GM12878 (cell line): Measurements from ENCODE around the gene NHEJ1. TPM values are rescaled to one million over a fixed set of nuclear protein-coding genes. Genes with fewer than 3 reads are reported as not detected.
A peak's percentile ranks its signal among the peaks of the same experiment; 100 is the strongest.

Experiments used
- ATAC-seq: fragments of 200-7000 bp; cut with Tn5 transposase; 3 replicates; pipeline ENCODE4 v1.9.1; 2020; ENCODE audit warnings: mild to moderate bottlenecking, moderate library complexity
- BruUV-seq: library from RNA; stranded (reverse); fragments of 400-500 nt; replicated peaks from 2 replicates; lab custom pipeline; 2021; lab: Mats Ljungman, UMichigan
- CTCF ChIA-PET: fragments of 300-600 bp; sonication (Branson Sonifier 250); formaldehyde crosslinking; extraction: SDS; loops from one replicate; lab custom pipeline; 2021; ENCODE audit warnings: inconsistent platforms; lab: Yijun Ruan, JAX
- POLR2A ChIA-PET: fragments of 350-600 bp; formaldehyde crosslinking; extraction: SDS; loops from one replicate; lab custom pipeline; 2021; ENCODE audit warnings: inconsistent platforms; lab: Charles Lee
- RAD21 ChIA-PET: fragments of 300-600 bp; sonication (Branson Sonifier 250); formaldehyde crosslinking; loops from one replicate; lab custom pipeline; 2023; ENCODE audit warnings: antibody characterized with exemption; ENCODE audit not compliant: unreplicated experiment; lab: Charles Lee
- SMC1A ChIA-PET: fragments of 300-600 bp; sonication (Branson Sonifier 250); formaldehyde crosslinking; loops from one replicate; lab custom pipeline; 2023; ENCODE audit not compliant: unreplicated experiment, uncharacterized antibody; lab: Charles Lee
- DNase-seq: peaks from one replicate; pipeline ENCODE4 v3.0.0-alpha.2; 2011; ENCODE audit warnings: low read depth, low spot score
- FAIRE-seq: peaks from 3 replicates; lab custom pipeline; 2011; peaks lifted over from hg19 to GRCh38; lab: Jason Lieb, UNC
- H2AFZ ChIP-seq: 2 replicates; pipeline ENCODE4 v1.6.0; 2011; ENCODE audit warnings: low read depth, low read length, control low read depth; ENCODE audit not compliant: control insufficient read depth
- H3K27ac ChIP-seq: 2 replicates; pipeline ENCODE4 v1.5.1; 2011; ENCODE audit warnings: control low read depth; ENCODE audit not compliant: control insufficient read depth, insufficient read depth
- H3K27me3 ChIP-seq, 2 experiments: replicated peaks in 1 of 2; 2 replicates each; pipeline versions ENCODE4 v1.6.0 to v1.6.1; 2011; ENCODE audit warnings: low read length in 1 of 2; ENCODE audit not compliant: control insufficient read depth in 2 of 2, insufficient read depth in 2 of 2
- H3K36me3 ChIP-seq, 2 experiments: 2 replicates each; pipeline ENCODE4 v1.5.1; 2011; ENCODE audit warnings: low read length in 1 of 2; ENCODE audit not compliant: control insufficient read depth in 2 of 2, insufficient read depth in 2 of 2
- H3K4me1 ChIP-seq: 2 replicates; pipeline ENCODE4 v1.6.1; 2011; ENCODE audit warnings: mild to moderate bottlenecking, low read length, moderate library complexity, mixed read lengths; ENCODE audit not compliant: control insufficient read depth, insufficient read depth
- H3K4me2 ChIP-seq: 2 replicates; pipeline ENCODE4 v1.6.0; 2011; ENCODE audit warnings: control low read depth; ENCODE audit not compliant: control insufficient read depth, insufficient read depth
- H3K4me3 ChIP-seq: fragments of 200-600 bp; sonication (generic); 2 replicates; pipeline ENCODE4 v1.5.1; 2016
- H3K79me2 ChIP-seq: 2 replicates; pipeline ENCODE4 v1.6.0; 2011; ENCODE audit warnings: low read length; ENCODE audit not compliant: control insufficient read depth, insufficient read depth
- H3K9ac ChIP-seq: 2 replicates; pipeline ENCODE4 v1.8.0; 2011; ENCODE audit warnings: low read length, control low read depth, mixed read lengths; ENCODE audit not compliant: control insufficient read depth, insufficient read depth
- H3K9me3 ChIP-seq: replicated peaks from 3 replicates; pipeline ENCODE4 v1.5.1; 2011; ENCODE audit warnings: mild to moderate bottlenecking, low read length; ENCODE audit not compliant: control insufficient read depth, insufficient read depth
- H4K20me1 ChIP-seq: 2 replicates; pipeline ENCODE4 v1.6.0; 2011; ENCODE audit not compliant: control insufficient read depth, insufficient read depth
- ATF7 ChIP-seq: fragments of 450-650 bp; IDR thresholded peaks from 2 replicates; pipeline ENCODE4 v1.6.1; 2016; ENCODE audit warnings: low read depth, mild to moderate bottlenecking
- BHLHE40 ChIP-seq, 2 experiments: fragments of 450-650 bp in 1 of 2; IDR thresholded peaks; 2 replicates each; pipeline ENCODE4 v1.6.1; 2011 to 2017; ENCODE audit warnings: low read depth in 2 of 2, borderline replicate concordance in 1 of 2, improper control_type of control experiment in 1 of 2, low read length in 1 of 2, mild to moderate bottlenecking in 1 of 2
- CBX3 ChIP-seq: fragments of 200-600 bp; sonication (generic); IDR thresholded peaks from 2 replicates; pipeline ENCODE4 v1.6.1; 2016; ENCODE audit warnings: low read depth, borderline replicate concordance
- CEBPZ ChIP-seq: fragments of 150-350 bp; IDR thresholded peaks from 2 replicates; pipeline ENCODE4 v1.6.1; 2016; ENCODE audit warnings: low read depth, low read length
- FOXM1 ChIP-seq: IDR thresholded peaks from 2 replicates; pipeline ENCODE4 v1.6.1; 2012; ENCODE audit warnings: low read depth, mild to moderate bottlenecking, inconsistent platforms, low read length, moderate library complexity
- GATAD2B ChIP-seq: fragments of 450-650 bp; conservative IDR thresholded peaks from 2 replicates; pipeline ENCODE4 v1.6.1; 2017; ENCODE audit warnings: low read depth, mild to moderate bottlenecking, moderate library complexity
- HCFC1 ChIP-seq: fragments of 150-350 bp; IDR thresholded peaks from 2 replicates; pipeline ENCODE4 v1.6.1; 2014; ENCODE audit warnings: low read length
- RAD51 ChIP-seq: fragments of 450-650 bp; IDR thresholded peaks from 2 replicates; pipeline ENCODE4 v1.6.1; 2016; ENCODE audit warnings: moderate library complexity, mild to moderate bottlenecking, inconsistent platforms
- RB1 ChIP-seq: fragments of 450-650 bp; formaldehyde crosslinking; IDR thresholded peaks from 2 replicates; pipeline ENCODE4 v1.6.1; 2017; ENCODE audit warnings: mild to moderate bottlenecking, borderline replicate concordance
- RCOR1 ChIP-seq: conservative IDR thresholded peaks from 2 replicates; pipeline ENCODE4 v1.6.1; 2012; ENCODE audit warnings: low read depth, low read length, improper control_type of control experiment
- RFX5 ChIP-seq: IDR thresholded peaks from 2 replicates; pipeline ENCODE4 v1.6.1; 2011; ENCODE audit warnings: low read depth, low read length, improper control_type of control experiment
- ZBED1 ChIP-seq: IDR thresholded peaks from 2 replicates; pipeline ENCODE4 v1.6.1; 2016; ENCODE audit warnings: borderline replicate concordance
- WGBS: methylation state at CpG from one replicate; pipeline ENCODE4 v1.1.6; 2016; ENCODE audit warnings: low lambda C conversion rate; ENCODE audit not compliant: insufficient replicate concordance, insufficient coverage; ENCODE audit errors: missing lambda C conversion rate; 5-methylcytosine and 5-hydroxymethylcytosine counted together
- in situ Hi-C: fragments of 300-500 bp; cut with MboI; formaldehyde crosslinking; loops from 9 replicates; pipeline ENCODE4 v1.14.3; 2018; ENCODE audit warnings: mixed read lengths
- intact Hi-C: fragments of 100-400 bp; cut with micrococcal nuclease; formaldehyde crosslinking; loops from one replicate; pipeline ENCODE4 v1.14.2; 2022; ENCODE audit not compliant: unreplicated experiment
- polyA plus RNA-seq, 11 experiments: library from polyadenylated mRNA; depleted of rRNA in 4 of 11; unstranded in 6 of 11; stranded (reverse) in 5 of 11; fragments of >200 nt; fragmentation: Nextera tagmentation in 4 of 11; fragmentation: Illumina TruSeq in 1 of 11; extraction: Ambion mirVana in 4 of 11; extraction: Trizol in 1 of 11; gene quantifications; 1 replicate in 1 of 11; 2 replicates in 10 of 11; pipeline versions ENCODE4 v1.2.1 to v1.2.3, GENCODE V29; 2011 to 2016; ENCODE audit warnings: inconsistent platforms in 2 of 11, missing spikeins in 2 of 11, low read depth in 1 of 11
- total RNA-seq, 4 experiments: library from RNA; depleted of rRNA in 3 of 4; stranded (reverse); fragments of >200 nt in 3 of 4; fragmentation: Illumina TruSeq in 1 of 4; extraction: Trizol in 1 of 4; gene quantifications; 2 replicates each; pipeline versions ENCODE4 v1.2.1 to v1.2.3, GENCODE V29; 2013 to 2021
- TF ChIP-seq, protein P1 (sequence below): fragments of 450-650 bp; IDR thresholded peaks from 2 replicates; pipeline ENCODE4 v1.6.1; 2017; ENCODE audit warnings: mild to moderate bottlenecking, low read depth, inconsistent platforms; ENCODE audit not compliant: poor library complexity, severe bottlenecking

The NHEJ1 gene
- total and polyA plus RNA-seq, 10 of the 15 experiments (the other 5 are each of a cell fraction or from before 2014, with no cell fraction given): 11.8 to 20.2 (median 17.0) TPM

GRCh38 chr2:219168526-219168925, 7.9 kb upstream of the NHEJ1 start:
- no peak for DNase-seq
- no peak overlapping the region for H2AFZ ChIP-seq
- H3K9ac ChIP-seq: no peak overlapping the region
- no peak overlapping the region for H3K4me2 ChIP-seq
- SMC1A ChIA-PET: no interaction called here
- H3K27ac ChIP-seq: no peak overlapping the region
- no peaks in the 10 kb centered on the region for H4K20me1 ChIP-seq
- no peak overlapping the region for H3K4me3 ChIP-seq
- peak; percentile 69 for ATAC-seq
- no peaks in the 10 kb centered on the region for H3K27me3 ChIP-seq
- H3K4me1 ChIP-seq: no peaks in the 10 kb centered on the region
- H3K36me3 ChIP-seq: peaks cover 0 to 4% of the 10 kb centered on the region in 2 experiments
- no peak for FAIRE-seq
- 16% methylated on average over 6 of the region's 6 CpGs for WGBS
- no peak for TF ChIP-seq RCOR1
- TF ChIP-seq BHLHE40 (IDR thresholded peaks at IDR 0.05; ENCODE audit: borderline replicate concordance in 1 of 2, low read depth in 2 of 2, low read length in 1 of 2): peak in 1 of 2 experiments; percentile 19; a peak in 1 of 4 replicates
- intact Hi-C loops: no loop called here
- BruUV-seq: no TSS peak
- CTCF ChIA-PET: interaction anchor here (0.9 to 5.4 kb wide), 3 partner anchors 9 to 361 kb away, joined by 3 to 48 read pairs (median 3); no protein-coding TSS in a partner anchor
- no peaks in the 10 kb centered on the region for H3K79me2 ChIP-seq
- in situ Hi-C loops: no loop called here
- RAD21 ChIA-PET: no interaction called here
- no peaks in the 10 kb centered on the region for H3K9me3 ChIP-seq
- POLR2A ChIA-PET: no interaction called here

DNA sequence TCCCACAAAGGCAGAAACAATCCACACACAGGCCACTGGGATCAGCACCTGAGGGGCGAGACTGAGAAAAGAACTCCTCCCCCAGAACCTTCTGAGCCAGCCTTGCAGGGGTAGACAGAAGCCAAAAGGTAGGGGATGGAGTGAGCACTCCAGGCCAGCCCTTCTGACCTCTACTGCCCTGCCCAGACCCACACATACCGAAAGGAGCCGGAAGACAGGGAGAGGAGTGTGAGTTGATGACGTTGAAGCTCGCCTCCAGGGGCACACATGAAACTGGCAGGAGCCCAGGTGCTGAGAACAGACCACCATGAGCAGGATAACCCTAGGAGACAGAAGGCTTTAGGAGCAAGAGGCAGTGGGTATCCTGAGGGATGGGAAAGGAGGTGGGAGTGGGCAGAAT, 7.4 kb upstream of the NHEJ1 start:
- ChIA-PET CTCF (interaction anchor here (1.2 kb wide), 1 partner anchor 9 kb away, joined by 3 read pairs; no protein-coding TSS in a partner anchor), SMC1A (no interaction called here), POLR2A (no interaction called here), RAD21 (no interaction called here)
- Histone ChIP-seq H4K20me1 (no peaks in the 10 kb centered on the region), H3K79me2 (no peaks in the 10 kb centered on the region), H2AFZ (peak overlapping the region; percentile 4; the same call in 1 of the 2 replicates), H3K4me3 (no peak overlapping the region), H3K27ac (no peak overlapping the region), H3K27me3 (no peaks in the 10 kb centered on the region), H3K4me2 (no peak overlapping the region), H3K9ac (no peak overlapping the region), H3K36me3 (peaks cover 0 to 3% of the 10 kb centered on the region in 2 experiments; a peak in 3 of 4 replicates), H3K4me1 (no peaks in the 10 kb centered on the region), H3K9me3 (no peaks in the 10 kb centered on the region)
- BruUV-seq: no TSS peak
- ATAC-seq (no peak), FAIRE-seq (no peak), DNase-seq (no peak)
- intact Hi-C loops (no loop called here), in situ Hi-C loops (no loop called here)
- WGBS: 86% methylated on average over 5 of the region's 5 CpGs
- TF ChIP-seq, protein P1, sequence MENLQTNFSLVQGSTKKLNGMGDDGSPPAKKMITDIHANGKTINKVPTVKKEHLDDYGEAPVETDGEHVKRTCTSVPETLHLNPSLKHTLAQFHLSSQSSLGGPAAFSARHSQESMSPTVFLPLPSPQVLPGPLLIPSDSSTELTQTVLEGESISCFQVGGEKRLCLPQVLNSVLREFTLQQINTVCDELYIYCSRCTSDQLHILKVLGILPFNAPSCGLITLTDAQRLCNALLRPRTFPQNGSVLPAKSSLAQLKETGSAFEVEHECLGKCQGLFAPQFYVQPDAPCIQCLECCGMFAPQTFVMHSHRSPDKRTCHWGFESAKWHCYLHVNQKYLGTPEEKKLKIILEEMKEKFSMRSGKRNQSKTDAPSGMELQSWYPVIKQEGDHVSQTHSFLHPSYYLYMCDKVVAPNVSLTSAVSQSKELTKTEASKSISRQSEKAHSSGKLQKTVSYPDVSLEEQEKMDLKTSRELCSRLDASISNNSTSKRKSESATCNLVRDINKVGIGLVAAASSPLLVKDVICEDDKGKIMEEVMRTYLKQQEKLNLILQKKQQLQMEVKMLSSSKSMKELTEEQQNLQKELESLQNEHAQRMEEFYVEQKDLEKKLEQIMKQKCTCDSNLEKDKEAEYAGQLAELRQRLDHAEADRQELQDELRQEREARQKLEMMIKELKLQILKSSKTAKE: no peak
- no peak for TF ChIP-seq GATAD2B
- TF ChIP-seq CBX3: no peak
- no peak for TF ChIP-seq CEBPZ
- TF ChIP-seq FOXM1: no peak
- TF ChIP-seq HCFC1: no peak
- TF ChIP-seq ZBED1: no peak
- TF ChIP-seq RFX5: no peak
- TF ChIP-seq RAD51: no peak
- no peak for TF ChIP-seq RB1
- no peak for TF ChIP-seq ATF7
